Middle frontal gyrus (tissue), 1 donor: ENCODE results near the gene TBC1D8B.
"Not testable (repeated sequence)": the region's sequence is repeated elsewhere in the genome, so short reads cannot be mapped to it uniquely, and the experiment has no call there.

Source experiments
- DNase-seq: peaks from one replicate; pipeline ENCODE4 v3.0.0-alpha.2; 2015; ENCODE audit warnings: low spot score; ENCODE audit errors: extremely low spot score

TBC1D8B gene

DNA sequence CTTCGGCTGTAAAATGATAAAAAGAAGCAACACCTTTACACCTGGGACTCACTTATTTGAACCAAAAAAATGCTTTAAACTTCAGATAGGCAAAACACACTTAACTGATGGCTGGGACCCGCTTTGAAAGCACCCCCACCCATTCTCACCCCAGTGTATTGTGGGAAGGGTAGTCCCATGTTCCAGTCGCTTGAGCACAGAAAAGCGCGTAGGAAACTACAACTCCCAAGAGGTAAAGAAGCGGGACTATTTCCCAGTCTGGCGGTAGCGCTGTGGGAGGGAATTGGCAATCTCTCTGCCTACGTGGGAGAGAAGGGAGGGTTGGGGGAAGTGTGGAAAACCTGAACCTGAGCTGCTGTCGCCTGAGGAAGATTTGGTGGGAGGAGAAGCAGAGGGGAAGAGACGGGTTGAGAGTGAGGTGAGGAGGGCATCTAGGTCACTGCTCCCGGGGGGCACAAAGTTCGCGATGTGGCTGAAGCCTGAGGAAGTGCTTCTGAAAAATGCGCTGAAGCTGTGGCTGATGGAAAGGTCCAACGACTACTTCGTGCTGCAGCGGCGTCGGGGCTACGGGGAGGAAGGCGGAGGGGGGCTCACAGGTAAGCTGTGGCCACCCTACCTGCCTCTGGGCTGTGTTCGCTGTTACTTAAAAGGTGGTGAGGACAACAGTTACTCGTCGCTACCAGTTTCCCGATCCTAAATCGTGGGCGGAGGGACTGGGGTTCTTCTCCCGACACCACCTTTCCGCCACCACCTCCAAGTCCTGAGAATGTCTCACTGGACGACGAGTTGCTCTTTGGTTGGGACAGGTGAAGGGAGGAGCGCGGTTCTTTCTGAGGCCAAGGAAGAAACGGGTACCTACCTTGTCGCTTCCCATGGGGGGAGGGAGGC lies at the start of gene TBC1D8B:
TBC1D8B (plus strand) TSS at position 286 of the 888 bp plus-strand sequence; CDS start at position 467, 181 bp downstream.
- DNase-seq, result peak; percentile 45

DNA sequence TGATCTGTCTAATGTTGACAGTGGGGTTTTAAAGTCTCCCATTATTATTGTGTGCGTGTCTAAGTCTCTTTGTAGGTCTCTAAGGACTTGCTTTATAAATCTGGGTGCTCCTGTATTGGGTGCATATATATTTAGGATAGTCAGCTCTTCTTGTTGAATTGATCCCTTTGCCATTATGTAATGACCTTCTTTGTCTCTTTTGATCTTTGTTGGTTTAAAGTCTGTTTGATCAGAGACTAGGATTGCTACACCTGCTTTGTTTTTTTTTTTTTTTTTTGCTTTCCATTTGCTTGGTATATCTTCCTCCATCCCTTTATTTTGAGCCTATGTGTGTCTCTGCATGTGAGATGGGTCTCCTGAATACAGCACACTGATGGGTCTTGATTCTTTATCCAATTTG lies 33.2 kb upstream of the TBC1D8B start:
- not testable (repeated sequence) for DNase-seq

DNA sequence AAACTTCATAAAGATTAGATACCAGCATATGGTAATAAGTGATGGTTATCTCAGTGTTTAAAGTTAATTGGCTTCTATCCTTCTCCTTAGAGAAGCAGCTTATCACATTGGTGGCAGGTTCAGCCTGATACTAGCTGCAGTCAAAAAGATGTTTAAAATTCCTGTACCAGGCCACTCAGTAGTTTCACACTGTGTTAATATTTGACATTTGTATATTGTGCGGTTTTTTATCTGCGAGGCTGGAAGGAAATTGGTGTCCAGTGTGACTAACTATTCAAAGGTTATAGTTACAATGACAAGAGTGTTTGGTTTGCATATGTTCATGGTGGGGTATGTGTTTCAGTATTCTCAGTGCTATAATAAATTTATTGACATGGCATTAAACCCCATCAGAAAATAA lies 27.5 kb upstream of the TBC1D8B start:
- DNase-seq, result no peak

DNA sequence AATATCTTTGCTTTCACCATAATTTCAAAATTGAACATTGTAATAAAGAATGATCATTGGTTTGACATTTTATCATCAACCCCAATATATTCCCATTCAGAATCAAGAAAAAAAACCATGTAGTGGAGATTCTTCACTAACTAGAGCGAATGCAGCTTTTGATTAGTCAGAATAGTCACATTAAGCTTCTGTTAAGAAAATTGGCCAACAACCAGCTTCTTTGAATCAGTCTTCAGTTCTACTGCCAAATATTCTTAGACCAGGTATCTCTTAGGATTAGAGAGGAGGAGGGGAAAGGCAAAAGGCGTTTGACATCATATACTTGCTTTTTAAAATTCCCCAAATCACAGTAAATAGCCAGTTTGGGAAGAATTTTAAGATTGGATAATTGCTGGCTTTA lies 22.2 kb upstream of the TBC1D8B start:
- DNase-seq, result no peak

DNA sequence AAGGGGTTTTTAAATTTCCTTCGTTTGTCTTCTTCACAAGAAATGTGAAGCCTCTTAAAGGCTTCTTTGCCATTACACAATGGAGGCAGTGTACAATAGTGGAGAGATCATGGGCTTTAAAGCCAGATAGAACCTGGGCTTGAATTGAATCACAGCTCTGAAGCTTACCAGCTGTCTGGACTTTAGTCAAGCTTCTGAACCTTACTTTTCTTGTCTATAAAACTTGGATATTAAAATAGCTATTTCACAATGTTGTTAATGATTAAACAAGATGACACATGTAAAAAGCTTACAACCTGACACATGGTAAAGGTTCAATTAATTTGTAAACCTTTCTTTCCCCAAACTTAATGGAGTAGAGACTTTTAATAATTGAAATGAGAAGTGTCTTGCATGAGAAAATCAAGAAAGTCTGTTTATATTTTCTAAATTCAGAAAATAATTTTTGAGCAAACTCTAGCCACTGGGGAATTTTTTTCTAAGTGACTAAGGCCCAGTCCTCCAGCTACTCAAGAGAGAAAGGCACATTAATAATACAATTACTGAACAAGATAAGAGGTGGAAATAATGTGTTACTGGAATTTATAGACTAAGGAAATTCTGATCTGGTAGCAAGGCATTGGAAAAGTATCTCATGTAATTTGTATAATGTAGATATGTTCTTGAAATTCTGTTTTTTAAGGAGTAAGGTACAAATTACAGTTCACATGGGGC lies 21.7 kb upstream of the TBC1D8B start:
- no peak for DNase-seq

DNA sequence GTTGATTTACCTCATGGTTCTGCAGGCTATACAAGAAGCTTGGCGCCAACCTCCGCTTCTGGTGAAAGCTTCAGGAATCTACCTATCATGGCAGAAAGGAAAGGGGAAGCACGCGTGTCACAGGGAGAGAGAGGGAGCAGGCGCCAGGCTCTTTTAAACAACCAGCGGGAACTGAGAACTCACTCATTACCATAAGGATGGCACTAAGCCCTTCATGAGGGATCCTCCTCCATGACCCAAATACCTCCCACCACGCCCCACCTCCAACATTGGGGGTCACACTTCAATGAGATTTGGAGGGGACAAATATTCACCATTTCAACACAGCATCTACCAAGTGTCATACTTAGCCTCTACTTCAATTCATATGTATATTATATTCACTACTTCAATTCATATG lies 18.8 kb upstream of the TBC1D8B start:
- no peak for DNase-seq

DNA sequence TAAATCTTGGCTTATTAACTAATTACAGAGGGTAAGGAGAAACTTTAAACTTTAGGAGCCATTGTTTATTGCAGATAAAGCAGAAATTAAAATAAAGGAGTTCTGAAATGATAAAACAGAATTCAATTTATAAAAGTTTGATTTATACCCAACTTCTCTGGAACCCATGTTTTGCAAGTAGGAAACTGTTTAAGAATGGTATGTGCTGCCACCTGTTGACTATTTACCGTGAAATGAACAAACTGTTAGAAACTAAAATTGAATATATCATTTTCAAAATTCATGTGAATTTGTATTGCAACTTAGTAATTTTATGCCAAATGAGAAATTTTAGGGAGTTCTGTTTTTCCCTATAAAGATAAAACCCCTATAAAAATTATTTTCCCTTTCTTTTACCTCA lies 11.0 kb upstream of the TBC1D8B start:
- no peak for DNase-seq

DNA sequence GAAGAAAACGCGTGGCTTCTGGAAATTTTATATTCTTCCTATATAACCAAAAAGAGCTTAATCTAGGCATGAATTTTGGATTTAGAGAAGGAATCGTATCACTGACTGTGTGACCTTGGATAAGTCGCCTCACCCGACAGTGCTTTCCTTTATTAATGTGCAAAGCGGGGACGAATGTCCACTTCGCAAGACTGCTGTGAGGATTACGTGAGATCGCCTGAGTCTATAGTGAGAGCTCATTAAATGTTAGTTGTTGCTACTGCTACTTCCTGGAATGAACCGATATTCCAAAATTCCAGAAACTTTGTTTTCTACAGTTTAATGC lies 448 bp upstream of the TBC1D8B start:
- DNase-seq, result no peak

DNA sequence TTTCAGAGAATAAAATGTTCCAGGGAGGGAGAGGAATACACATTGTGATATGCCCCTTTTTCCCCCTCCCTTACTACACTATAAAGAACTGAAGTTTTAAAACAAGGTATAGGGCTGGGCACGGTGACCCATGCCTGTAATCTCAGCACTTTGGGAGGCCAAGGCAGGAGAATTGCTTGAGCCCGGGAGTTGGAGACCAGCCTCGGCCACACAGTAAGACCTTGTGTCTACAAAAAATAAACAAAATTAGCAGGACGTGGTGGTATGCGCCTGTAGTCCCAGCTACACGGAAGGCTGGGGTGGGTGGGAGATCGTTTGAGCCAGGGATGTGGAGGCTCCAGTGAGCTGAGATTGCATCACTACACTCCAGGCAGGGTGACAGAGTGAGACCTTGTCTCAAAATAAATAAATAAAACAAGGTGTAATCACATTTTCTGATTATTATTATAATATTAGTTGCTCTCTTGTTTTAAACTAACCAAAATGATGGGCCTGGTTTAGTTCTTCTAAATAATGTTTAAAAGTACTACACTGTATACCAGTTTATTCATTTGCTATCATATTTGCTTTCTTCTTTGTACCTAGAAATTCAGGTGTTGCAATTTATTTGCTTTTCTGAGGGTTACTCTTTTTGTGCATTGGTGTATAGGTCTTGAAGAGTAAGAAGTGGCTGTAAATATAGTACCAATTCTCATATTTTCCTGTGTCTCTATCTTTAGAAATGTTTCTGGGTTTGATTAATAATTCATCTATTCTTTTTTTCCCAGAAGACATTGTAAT lies 8.8 kb downstream of the TBC1D8B start:
- DNase-seq, result no peak

DNA sequence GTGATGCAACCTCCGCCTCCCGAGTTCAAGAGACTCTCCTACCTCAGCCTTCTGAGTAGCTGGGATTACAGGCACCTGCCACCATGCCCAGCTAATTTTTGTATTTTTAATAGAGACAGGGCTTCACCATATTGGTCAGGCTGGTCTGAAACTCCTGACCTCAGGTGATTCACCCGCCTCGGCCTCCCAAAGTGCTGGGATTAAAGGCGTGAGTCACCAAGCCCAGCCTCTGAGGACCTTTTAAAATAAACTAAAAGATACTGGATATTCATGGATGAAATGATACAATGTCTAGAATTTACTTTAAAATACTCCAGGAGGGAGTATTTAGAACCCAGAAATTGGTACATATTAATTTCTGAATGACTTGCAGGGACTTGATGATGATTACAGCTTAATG lies 10.5 kb downstream of the TBC1D8B start:
- DNase-seq, result not testable (repeated sequence)

DNA sequence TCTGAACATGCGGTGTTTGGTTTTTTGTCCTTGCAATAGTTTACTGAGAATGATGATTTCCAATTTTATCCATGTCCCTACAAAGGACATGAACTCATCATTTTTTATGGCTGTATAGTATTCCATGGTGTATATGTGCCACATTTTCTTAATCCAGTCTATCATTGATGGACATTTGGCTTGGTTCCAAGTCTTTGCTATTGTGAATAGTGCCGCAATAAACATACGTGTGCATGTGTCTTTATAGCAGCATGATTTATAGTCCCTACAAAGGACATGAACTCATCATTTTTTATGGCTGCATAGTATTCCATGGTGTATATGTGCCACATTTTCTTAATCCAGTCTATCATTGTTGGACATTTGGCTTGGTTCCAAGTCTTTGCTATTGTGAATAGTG lies 11.6 kb downstream of the TBC1D8B start:
- DNase-seq, result not testable (repeated sequence)

DNA sequence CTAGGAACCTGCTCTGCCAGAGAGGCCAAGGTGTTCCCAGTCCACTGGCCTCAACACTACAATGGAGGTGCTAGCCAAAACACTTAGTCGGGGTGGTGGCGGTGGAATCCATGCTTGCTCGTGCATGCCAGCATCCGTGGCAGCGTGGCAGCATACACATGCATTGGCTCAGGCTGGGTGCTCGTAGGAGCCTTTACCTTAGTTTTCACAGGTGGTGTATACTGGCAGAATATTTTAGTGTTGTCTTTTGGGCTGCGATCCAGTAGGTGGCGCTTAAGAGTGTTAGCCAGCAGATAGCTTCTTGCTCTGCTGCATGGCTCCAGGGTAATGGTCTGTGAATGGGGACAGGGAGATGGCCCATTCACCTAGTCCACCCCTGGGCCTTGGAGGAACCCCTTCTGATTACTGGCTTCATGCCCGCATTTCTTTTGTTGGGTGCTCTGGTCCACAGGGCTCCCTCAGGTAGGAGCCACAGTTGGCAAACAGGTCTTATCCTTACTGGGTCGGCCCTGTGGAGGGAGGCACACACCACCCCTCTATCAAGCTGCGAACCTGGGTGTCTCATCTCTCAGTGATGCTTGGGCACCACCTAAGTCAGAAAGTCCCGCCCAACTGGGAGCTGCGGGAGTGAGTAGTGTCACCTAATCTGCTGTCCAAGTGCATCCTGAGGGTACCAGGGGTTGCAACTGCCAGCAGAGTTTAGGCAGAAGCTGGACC lies 60.7 kb downstream of the TBC1D8B start:
- DNase-seq, result no peak

DNA sequence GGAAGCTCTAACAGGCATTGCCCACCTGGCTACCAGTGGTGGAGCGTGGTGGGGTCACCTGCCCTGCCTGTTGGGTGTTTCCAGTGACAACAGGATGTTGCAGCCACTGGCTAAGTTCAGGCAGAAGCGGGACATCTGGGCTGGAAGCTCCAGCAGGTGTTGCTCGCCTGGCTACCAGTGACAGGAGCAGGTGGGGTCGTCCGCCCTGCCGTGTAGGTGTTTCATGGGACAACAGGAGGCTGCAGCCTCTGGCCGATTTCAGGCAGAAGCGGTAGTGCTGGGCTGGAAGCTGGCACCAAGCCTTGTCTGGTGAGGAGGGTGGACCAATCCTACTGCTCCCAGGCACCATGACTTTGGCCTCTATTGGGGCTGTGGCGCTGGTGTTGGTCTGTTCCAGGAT lies 61.2 kb downstream of the TBC1D8B start:
- no peak for DNase-seq

DNA sequence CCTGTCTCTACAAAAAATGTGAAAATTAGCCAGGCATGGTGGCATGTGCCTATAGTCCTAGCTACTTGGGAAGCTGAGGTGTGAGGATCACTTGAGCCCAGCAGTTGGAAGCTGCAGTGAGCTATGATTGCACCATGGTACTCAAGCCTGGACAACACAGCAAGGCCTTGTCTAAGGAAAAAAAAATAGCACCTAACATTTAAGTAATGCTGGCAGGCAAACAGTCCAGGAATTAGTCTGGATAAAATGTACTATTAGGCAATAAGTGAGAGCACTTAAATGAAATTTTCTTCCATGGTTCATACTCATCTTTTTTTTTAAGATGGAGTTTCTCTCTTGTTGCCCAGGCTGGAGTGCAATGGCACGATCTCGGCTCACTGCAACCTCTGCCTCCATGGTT lies 70.3 kb downstream of the TBC1D8B start:
- not testable (repeated sequence) for DNase-seq

DNA sequence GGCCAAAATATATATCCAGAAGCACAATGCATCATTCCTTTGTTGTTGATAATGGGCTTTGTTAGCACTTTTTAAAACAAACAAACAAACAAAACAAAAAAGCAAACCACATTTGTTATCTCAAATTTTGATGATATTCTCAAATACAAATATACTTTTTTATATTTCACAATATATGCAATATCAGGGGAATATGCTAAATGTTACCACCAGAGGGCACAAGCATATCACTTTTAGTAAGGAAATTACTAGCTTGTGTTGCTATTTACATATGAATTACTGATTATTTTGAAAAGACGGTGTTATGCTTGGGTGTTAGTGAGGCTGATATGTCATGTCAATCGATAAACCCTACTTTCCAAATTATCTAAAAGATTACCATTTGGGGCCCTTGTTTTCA lies 71.6 kb downstream of the TBC1D8B start:
- DNase-seq, result no peak

DNA sequence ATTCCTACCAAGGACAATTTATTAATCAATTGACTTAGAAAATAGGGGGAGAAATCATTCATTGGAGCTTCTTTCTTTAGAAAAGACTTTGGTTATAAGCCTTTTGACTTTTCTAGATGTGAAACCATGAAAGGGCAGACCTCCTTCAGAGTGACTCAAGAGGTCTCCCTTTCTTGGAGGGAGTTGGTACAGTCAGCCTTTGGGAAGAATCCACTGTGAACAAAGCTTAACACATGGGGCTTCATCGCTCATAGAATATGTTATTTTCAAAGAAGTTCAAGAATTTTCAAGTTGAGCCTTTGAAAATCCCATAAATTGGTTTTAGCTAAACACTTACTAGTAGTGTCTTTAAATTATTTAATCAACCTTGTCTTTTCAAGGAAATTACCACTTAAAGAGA lies 72.7 kb downstream of the TBC1D8B start:
- DNase-seq, result no peak

DNA sequence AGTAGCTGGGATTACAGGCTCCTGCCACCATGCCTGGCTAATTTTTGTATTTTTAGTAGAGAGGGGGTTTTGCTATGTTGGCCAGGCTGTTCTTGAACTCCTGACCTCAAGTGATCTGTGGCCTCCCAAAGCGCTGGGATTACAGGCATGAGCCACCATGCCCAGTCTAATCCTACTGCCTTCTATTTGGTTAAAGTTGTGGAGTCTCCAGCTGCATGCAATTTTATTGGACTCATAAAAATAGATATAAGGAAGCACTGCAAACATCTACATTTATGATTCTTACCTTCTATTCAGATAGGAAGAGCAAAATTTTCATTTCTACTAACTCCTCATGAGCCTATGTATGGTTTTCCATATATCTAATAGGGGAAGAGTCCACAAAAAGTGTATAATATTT lies 87.0 kb downstream of the TBC1D8B start:
- DNase-seq, result no peak

DNA sequence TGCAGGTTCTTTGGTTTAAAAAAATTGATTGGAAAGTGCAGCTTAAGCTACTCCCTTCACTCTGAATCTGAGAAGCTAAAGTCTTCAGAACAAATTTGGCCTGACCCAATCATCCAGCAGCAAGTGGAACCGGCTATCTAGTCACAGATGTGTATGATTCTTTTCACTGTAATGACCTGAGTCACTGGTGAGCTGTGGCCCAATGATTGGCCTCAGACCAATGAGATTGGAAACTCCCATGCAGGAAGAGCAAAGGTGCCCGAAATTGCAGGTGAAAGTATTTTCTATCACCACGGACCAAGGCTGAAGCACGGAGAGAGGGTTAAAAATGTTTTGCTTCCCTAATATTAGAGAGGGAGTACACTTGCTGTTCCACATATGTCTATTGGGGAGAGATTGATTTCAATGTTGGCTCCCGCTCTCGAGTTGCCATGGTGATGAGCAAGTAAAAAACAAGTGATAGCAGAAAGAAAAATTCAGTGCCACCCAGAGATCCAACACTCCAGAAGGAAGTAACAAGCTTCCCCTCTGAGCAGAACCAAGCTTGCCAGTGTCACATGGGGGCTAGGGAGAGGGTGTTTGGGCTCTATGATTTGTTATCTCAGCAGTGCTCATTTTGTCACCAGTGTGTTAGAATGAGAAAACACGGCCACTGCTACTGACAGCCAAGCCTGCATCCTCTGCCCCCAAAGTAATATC lies 89.4 kb downstream of the TBC1D8B start:
- DNase-seq, result no peak

DNA sequence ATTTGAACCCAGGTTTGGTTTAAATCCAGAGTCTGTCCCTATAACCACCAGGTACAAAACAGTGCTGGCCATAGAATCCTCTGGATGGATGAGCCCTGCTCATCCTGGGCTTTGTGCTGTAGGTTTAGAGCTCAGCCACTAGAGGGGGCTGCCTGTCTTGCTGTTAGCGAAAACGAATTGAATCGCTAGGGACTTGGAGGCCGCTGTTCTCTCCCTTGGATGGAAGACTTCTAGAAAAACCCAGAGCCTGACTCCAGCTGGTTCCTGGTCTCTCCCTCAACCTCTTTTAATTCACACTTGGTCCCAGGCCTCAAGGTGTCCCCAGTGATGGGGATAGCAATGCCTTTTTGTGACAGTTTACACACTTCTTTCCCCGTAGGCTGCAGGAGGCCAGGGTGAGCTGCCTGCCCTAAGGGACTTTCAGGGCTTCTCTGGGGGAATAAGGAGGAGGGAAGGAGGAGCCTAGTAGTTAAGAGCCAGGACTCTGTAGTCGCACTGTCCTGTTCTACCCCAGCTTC lies 92.0 kb downstream of the TBC1D8B start:
- peak; percentile 19 for DNase-seq

DNA sequence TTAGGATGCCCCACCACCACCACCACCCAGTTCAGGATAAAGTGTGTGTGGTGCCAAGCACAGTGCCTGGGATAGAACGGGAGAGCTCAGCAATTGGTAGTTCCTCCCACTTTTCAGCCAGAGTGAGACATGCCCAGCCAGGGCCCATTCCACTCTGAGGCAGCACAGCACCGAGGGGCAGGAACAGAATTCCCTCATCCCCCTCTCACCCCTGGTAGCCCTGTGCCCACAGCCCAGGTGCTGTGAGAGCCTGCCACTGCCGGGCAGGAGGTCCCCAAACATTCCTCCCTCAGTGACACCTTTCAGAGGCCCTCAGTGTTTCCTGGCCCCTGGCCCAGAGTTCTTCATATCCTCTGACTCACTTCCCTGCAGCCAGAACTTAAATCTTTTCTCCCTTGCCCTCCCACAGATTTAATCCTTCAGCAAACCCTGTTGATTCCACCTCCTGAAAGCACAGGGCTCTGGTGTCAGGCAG lies 92.5 kb downstream of the TBC1D8B start:
- DNase-seq, result no peak
